ENCODE results near the gene CYB5D1.

The CYB5D1 gene

DNA sequence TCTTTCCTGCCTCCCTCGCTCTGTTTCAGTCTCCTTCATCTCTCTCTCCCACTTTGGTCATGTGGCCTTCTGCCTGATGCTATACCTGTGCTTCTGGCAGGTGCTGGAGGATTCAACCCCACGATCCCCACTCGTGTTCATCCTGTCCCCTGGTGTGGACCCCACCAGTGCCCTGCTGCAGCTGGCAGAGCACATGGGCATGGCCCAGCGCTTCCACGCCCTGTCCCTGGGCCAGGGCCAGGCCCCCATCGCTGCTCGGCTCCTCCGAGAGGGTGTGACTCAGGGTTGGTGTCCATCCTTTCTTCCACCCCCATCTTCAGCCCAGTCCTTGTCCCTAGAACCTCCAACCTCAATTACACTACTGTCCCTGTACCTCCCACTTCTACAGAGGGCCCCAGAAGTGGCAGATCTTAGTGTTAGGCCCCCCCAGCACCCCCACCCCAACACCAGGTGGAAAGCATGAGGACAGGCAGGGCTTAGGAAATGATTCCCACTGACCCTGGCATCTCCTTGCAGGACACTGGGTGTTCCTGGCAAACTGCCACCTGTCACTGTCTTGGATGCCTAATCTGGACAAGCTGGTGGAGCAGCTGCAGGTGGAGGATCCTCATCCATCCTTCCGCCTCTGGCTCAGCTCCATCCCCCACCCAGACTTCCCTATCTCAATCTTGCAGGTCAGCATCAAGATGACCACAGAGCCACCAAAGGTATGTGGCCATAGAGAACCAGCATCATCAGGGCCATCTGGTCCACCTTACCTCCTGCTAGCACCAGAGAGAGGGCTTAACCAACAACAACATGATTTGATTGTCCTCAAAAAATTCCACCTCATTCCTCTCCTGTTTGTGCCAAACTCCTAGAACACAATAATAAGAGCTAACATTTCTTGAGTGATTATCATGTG is 33.5 kb upstream of the CYB5D1 start:
- ChIA-PET POLR2A (no interaction called here), CTCF (interaction anchor here (0.7 to 5.7 kb wide), 29 partner anchors 8 to 237 kb away, joined by 3 to 41 read pairs (median 6); partner anchors contain the start of genes KDM6B, NAA38 and TP53)
- no peak for DNase-seq (ENCODE audit: low read depth, low spot score)
- H3K4me3 ChIP-seq (ENCODE audit: low read depth, low read length) = no peak overlapping the region
- TF ChIP-seq, protein P1, sequence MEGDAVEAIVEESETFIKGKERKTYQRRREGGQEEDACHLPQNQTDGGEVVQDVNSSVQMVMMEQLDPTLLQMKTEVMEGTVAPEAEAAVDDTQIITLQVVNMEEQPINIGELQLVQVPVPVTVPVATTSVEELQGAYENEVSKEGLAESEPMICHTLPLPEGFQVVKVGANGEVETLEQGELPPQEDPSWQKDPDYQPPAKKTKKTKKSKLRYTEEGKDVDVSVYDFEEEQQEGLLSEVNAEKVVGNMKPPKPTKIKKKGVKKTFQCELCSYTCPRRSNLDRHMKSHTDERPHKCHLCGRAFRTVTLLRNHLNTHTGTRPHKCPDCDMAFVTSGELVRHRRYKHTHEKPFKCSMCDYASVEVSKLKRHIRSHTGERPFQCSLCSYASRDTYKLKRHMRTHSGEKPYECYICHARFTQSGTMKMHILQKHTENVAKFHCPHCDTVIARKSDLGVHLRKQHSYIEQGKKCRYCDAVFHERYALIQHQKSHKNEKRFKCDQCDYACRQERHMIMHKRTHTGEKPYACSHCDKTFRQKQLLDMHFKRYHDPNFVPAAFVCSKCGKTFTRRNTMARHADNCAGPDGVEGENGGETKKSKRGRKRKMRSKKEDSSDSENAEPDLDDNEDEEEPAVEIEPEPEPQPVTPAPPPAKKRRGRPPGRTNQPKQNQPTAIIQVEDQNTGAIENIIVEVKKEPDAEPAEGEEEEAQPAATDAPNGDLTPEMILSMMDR (IDR thresholded peaks at IDR 0.05; ENCODE audit: insufficient read depth, low read length, missing control alignments) = no peak

DNA sequence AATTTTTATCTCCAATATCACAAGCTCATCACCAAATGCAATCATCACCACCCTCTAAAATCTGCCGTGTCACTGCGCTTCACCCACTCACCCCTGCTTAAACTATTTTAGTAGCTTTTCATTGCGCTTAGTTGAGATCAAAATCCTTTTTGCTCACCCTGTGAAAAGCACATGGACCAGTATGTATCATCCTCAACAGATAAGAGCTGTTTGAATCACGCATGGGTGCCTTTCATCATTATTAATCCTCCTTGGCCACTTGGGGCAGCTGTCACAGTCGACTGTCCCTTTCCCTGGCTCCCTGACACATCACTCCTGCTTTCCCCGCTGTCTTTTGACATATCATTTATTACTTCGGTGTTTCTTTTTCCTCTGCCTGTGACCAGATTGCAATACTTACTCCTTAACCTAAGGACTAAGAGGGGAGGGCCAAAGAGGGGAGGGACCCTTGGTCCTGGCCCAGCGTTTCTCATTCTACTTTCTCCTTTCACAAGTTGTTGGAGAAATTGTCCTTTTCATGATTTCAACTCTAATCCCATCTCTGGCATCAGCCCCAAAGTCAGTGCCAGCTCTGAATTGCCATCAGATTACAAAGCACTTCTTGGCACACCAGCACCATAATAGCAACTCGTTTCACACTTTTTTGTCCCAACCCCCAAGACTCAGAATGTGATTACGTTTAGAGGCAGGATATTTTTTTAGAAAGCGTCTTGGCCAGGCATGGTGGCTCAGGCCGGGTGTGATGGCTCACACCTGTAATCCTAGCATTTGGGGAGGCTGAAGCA is 32.4 kb upstream of the CYB5D1 start:
- DNase-seq (ENCODE audit: low read depth, low spot score) = no peak
- CTCF ChIA-PET = interaction anchor here (0.8 to 5.4 kb wide), 27 partner anchors 9 to 235 kb away, joined by 3 to 41 read pairs (median 5); partner anchors contain the start of genes KDM6B, NAA38 and TP53
- TF ChIP-seq, protein P1 (IDR thresholded peaks at IDR 0.05; ENCODE audit: insufficient read depth, low read length, missing control alignments) = no peak
- no peak overlapping the region for H3K4me3 ChIP-seq (ENCODE audit: low read depth, low read length)
- POLR2A ChIA-PET = no interaction called here

DNA sequence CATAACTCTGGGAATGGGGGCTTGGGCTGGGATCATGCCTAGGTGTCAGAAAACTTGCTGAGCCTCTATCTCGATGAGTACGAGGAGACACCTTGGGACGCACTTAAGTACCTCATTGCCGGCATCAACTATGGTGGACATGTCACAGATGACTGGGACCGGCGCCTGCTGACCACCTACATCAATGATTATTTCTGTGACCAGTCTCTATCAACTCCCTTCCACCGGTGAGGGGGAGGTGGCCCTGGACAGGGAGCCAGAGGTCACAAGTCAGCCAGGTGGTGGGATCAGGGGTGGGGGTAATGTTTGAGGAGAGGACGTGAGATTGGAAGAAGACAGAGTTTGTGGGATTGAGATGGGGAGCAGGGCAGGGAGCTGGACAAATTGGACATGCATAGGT is 27.2 kb upstream of the CYB5D1 start:
- ChIA-PET POLR2A (interaction anchor here (0.5 kb wide), 1 partner anchor 27 kb away, joined by 3 read pairs; the partner anchor contains the start of genes CYB5D1 and NAA38), CTCF (interaction anchor here (1.7 to 5.7 kb wide), 5 partner anchors 10 to 159 kb away, joined by 4 to 40 read pairs (median 7); no protein-coding TSS in a partner anchor)
- TF ChIP-seq, protein P1 (IDR thresholded peaks at IDR 0.05; ENCODE audit: insufficient read depth, low read length, missing control alignments) = no peak
- no peak for DNase-seq (ENCODE audit: low read depth, low spot score)
- H3K4me3 ChIP-seq (ENCODE audit: low read depth, low read length) = no peak overlapping the region

DNA sequence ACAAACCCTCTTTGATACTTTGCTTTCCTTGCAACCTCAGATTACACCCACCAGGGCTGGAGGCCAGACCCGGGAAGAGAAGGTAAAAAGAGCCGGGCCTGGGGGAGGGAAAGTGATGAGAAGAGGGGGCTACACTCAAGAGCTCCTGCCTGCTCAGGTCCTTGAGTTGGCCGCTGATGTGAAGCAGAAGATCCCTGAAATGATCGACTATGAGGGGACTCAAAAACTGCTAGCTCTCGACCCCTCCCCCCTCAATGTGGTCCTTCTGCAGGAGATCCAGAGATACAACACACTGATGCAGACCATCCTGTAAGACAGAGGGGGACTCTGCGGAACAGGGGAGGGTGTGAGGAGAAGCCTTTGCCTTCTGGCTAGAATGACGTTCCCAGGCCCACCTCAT is 26.6 kb upstream of the CYB5D1 start:
- ChIA-PET CTCF (interaction anchor here (0.9 to 5.7 kb wide), 9 partner anchors 8 to 159 kb away, joined by 3 to 40 read pairs (median 7); no protein-coding TSS in a partner anchor), POLR2A (no interaction called here)
- TF ChIP-seq, protein P1 (IDR thresholded peaks at IDR 0.05; ENCODE audit: insufficient read depth, low read length, missing control alignments) = no peak
- no peak overlapping the region for H3K4me3 ChIP-seq (ENCODE audit: low read depth, low read length)
- DNase-seq (ENCODE audit: low read depth, low spot score) = no peak

DNA sequence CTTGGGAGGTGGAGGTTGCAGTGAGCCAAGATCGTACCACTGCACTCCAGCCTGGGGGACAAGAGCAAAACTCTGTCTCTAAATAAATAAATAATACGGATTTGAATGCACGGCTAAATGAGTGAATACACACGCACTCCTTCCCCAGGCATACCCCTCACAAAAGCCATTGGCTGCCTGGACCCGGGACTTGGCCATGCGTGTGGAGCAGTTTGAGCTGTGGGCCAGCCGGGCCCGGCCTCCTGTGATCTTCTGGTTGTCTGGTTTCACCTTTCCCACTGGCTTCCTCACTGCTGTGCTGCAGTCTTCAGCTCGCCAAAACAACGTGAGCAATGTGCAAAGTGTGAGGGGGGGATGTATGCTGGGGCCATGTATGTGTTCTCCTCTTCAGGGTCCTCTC is 25.4 kb upstream of the CYB5D1 start:
- CTCF ChIA-PET = interaction anchor here (1.1 to 5.7 kb wide), 13 partner anchors 7 to 225 kb away, joined by 3 to 40 read pairs (median 5); partner anchors contain the start of genes CHD3 and NAA38
- POLR2A ChIA-PET = interaction anchor here (1.6 kb wide), 1 partner anchor 10 kb away, joined by 12 read pairs; no protein-coding TSS in a partner anchor
- no peak for DNase-seq (ENCODE audit: low read depth, low spot score)
- TF ChIP-seq, protein P1 (IDR thresholded peaks at IDR 0.05; ENCODE audit: insufficient read depth, low read length, missing control alignments) = no peak
- H3K4me3 ChIP-seq (ENCODE audit: low read depth, low read length) = no peak overlapping the region

Data from AG04449 (cell line).